ENCODE results near the gene ATP8B3. TPM values are rescaled to one million over a fixed set of nuclear protein-coding genes. Genes with fewer than 3 reads are reported as not detected.

The ATP8B3 gene
- total and polyA plus RNA-seq, 9 of the 15 experiments (the other 6 are each of a cell fraction or from before 2014, with no cell fraction given) = 1.2 to 12.3 (median 3.8) TPM

DNA sequence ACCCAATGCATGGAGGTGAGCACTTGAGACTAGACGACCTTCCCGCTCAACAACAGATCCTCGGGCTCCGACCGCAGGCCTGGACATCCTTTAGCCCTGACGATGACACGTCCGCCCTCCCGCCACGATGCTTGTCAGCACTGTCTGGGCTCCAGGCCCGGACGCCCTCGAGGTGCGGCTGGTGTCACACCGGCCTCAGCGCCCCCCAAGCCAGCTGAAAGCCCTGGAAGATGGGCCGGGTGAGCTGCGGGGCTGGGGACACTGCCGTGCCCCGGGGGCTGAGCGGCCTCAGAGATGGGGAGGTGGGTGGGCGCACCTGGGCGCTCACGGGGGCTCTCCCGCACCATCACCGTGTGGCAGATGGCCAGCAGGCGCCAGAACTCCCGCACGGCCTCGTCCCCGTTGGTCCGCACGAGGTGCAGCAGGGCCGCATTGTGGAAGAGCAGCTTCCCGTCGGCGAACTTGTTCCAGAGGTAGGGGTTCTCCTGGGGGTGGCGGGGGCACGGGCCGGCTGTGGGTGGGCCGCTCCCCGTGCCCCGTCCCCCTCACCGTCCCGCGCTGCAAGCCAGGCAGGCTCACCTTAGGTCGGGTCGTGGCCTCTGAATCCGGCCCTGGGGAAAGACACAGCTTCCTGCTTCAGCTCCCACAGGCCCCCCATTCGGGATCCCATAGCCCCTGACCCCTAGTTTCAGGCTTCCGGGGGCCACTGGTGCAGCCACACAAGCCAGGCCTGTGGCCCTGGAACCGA, 15.5 kb downstream of the ATP8B3 start (continued):
- peak; percentile 23 for TF ChIP-seq FIP1L1 (IDR thresholded peaks at IDR 0.05; ENCODE audit: low read depth, low read length, poor library complexity, severe bottlenecking)
- TF ChIP-seq, protein P1, sequence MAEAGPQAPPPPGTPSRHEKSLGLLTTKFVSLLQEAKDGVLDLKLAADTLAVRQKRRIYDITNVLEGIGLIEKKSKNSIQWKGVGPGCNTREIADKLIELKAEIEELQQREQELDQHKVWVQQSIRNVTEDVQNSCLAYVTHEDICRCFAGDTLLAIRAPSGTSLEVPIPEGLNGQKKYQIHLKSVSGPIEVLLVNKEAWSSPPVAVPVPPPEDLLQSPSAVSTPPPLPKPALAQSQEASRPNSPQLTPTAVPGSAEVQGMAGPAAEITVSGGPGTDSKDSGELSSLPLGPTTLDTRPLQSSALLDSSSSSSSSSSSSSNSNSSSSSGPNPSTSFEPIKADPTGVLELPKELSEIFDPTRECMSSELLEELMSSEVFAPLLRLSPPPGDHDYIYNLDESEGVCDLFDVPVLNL (CRISPR knock-in tag; IDR thresholded peaks at IDR 0.05; ENCODE audit: low read depth) = 0 out of 2 replicates have a peak, but pooled peaks have one; percentile 60
- TF ChIP-seq NCOA4 (IDR thresholded peaks at IDR 0.05; ENCODE audit: partially characterized antibody) = no peak
- TF ChIP-seq ZBTB1 (CRISPR knock-in tag; IDR thresholded peaks at IDR 0.05; ENCODE audit: borderline replicate concordance, low read depth) = 0 out of 2 replicates have a peak, but pooled peaks have one; percentile 13
- no peak for TF ChIP-seq CREBBP (IDR thresholded peaks at IDR 0.05; ENCODE audit: low read depth, low read length)
- no peak for TF ChIP-seq SPI1 (IDR thresholded peaks at IDR 0.05; ENCODE audit: borderline replicate concordance, low read depth, low read length)

DNA sequence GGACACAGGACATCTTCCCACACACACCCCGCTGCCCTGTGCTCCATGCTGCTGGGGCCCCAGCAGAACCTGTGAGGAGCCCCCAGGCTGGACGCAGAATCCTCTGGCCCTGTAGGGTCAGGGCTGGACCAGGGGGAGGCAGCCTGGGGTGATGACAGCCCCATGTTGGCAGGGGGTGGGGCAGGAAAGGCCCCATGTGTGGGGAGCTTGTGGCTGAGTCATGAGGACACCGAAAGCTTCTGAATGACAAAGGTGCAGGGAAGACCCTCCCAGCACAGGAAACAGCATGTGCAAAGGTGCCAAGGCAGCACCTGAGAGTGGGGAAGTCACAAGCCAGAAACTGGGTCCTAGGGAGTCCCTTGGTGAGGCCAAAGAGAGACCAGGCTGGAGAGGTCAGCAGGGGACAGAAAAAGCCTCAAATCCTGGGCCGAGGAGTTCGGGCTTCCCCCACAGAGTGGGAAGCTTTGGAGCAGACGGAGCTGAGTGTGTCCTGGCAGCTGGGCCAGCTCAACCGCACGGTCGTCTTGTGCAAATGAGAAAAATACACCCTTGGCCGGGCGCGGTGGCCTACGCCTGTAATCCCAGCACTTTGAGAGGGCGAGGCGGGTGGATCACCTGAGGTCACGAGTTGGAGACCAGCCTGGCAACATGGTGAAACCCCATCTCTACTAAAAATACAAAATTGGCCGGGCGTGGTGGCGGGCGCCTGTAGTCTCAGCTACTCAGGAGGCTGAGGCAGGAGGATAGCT, 17.5 kb downstream of the ATP8B3 start:
- peaks cover 0 to 43% of the 10 kb centered on the region in 2 experiments; a peak in 3 of 5 replicates for H3K4me1 ChIP-seq (replicated peaks in 1 of 2; ENCODE audit: control insufficient read depth in 2 of 2, insufficient read depth in 2 of 2, low read length in 2 of 2)
- 67% methylated on average over 14 of the region's 20 CpGs for WGBS (ENCODE audit: insufficient coverage, low coverage, missing lambda C conversion rate)
- no peaks in the 10 kb centered on the region for H3K79me2 ChIP-seq (ENCODE audit: control insufficient read depth, insufficient read depth, low read length)
- no peak overlapping the region for H3K4me2 ChIP-seq (ENCODE audit: insufficient read depth, low read length)
- DNase-seq (ENCODE audit: extremely low read depth in 1 of 4, low spot score in 3 of 4) (peak in 3 of 4 experiments; percentile 47 to 56 (median 51)), FAIRE-seq (no peak), ATAC-seq (no peak; the same call in 2 of the 3 replicates)
- POLR2A ChIA-PET = interaction anchor here (0.6 kb wide), 2 partner anchors 9 to 143 kb away, joined by 3 read pairs; no protein-coding TSS in a partner anchor
- no TSS peak for BruUV-seq (replicated peaks)
- no peak overlapping the region for H3K4me3 ChIP-seq
- H3K9me3 ChIP-seq (replicated peaks; ENCODE audit: control insufficient read depth, insufficient read depth, low read depth, low read length) = peaks cover 5% of the 10 kb centered on the region; the same call in 1 of the 2 replicates
- CTCF ChIA-PET (ENCODE audit: low intra/inter-chr PET ratio) = interaction anchor here (0.9 to 3.3 kb wide), 2 partner anchors 32 to 123 kb away, joined by 3 to 29 read pairs; no protein-coding TSS in a partner anchor
- in situ Hi-C loops (cut with MboI) = no loop called here
- peak overlapping the region; percentile 37 for H2AFZ ChIP-seq (ENCODE audit: low read depth, low read length)
- H3K36me3 ChIP-seq (ENCODE audit: control insufficient read depth, insufficient read depth, low read length) = no peaks in the 10 kb centered on the region
- no peaks in the 10 kb centered on the region for H4K20me1 ChIP-seq (replicated peaks; ENCODE audit: control insufficient read depth, insufficient read depth, low read length)
- no peaks in the 10 kb centered on the region for H3K27me3 ChIP-seq (ENCODE audit: control insufficient read depth in 2 of 2, insufficient read depth in 2 of 2, low read length in 2 of 2)
- peak overlapping the region in 1 of 2 experiments; percentile 77; a peak in 2 of 4 replicates for H3K9ac ChIP-seq (ENCODE audit: insufficient read depth in 1 of 2, low read depth in 2 of 2, low read length in 2 of 2)
- H3K9me1 ChIP-seq (ENCODE audit: control insufficient read depth, insufficient read depth, low read length) = peaks cover 3% of the 10 kb centered on the region
- intact Hi-C loops (cut with micrococcal nuclease) = loop anchor here (1.0 to 2.0 kb wide), 2 partner anchors 20 to 123 kb away; no protein-coding TSS in a partner anchor
- no peak overlapping the region for H3K27ac ChIP-seq (ENCODE audit: extremely low read depth, low read depth, low read length)
- no peak for TF ChIP-seq SP1 (CRISPR knock-in tag; IDR thresholded peaks at IDR 0.05)
- TF ChIP-seq CBX3 (IDR thresholded peaks at IDR 0.05; ENCODE audit: borderline replicate concordance in 1 of 2, low read length in 2 of 2) = no peak
- no peak for TF ChIP-seq POLR2G (IDR thresholded peaks at IDR 0.05; ENCODE audit: low read depth, low read length)
- TF ChIP-seq CEBPG (CRISPR knock-in tag; IDR thresholded peaks at IDR 0.05) = 0 out of 2 replicates have a peak, but pooled peaks have one; percentile 9
- no peak for TF ChIP-seq CEBPG (tag; conservative IDR thresholded peaks at IDR 0.05 in 1 of 2, IDR thresholded peaks at IDR 0.05 in 1 of 2)
- TF ChIP-seq MEIS2 (IDR thresholded peaks at IDR 0.05; ENCODE audit: partially characterized antibody) = peak; percentile 70
- TF ChIP-seq NR1H2 (CRISPR knock-in tag; IDR thresholded peaks at IDR 0.05) = no peak
- no peak for TF ChIP-seq SRSF1 (IDR thresholded peaks at IDR 0.05; ENCODE audit: low read depth, low read length)
- TF ChIP-seq, protein P2, sequence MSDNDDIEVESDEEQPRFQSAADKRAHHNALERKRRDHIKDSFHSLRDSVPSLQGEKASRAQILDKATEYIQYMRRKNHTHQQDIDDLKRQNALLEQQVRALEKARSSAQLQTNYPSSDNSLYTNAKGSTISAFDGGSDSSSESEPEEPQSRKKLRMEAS (CRISPR knock-in tag; IDR thresholded peaks at IDR 0.05) = no peak
